ENCODE measurements around the gene RAB40A. TPM values are rescaled to one million over a fixed set of nuclear protein-coding genes. Genes with fewer than 3 reads are reported as not detected.

RAB40A gene
- total RNA-seq, 1 experiment from 2014 or later = not detected

DNA sequence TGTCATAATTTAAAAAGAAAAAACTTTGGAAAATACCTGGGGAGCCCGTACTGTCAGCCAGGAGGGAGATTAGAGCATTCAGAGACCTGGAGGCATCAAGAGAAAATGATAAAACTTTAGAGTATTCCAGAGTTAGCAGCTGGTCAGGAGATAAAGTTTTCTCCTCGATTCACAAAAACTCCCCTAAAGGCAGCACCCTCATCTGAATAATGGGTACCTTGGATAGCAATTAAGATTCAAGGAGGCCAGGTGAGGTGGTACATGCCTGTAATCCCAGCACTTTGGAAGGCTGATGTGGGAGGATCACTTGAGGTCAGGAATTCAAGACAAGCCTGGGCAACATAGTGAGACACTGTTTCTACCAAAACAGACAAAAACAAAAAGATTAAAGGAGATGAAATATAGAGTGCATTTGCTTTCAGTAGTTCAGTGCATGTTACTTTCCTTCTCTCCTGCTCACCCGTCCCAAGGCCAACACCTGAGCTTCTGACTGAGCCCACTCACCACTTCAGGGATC, 18.6 kb upstream of the RAB40A start:
- Histone ChIP-seq H3K27ac (ENCODE audit: insufficient read length, low read depth, low read length) (no peak overlapping the region), H2BK120ac (ENCODE audit: low read depth, low read length, poor library complexity, severe bottlenecking) (no peak overlapping the region), H2AK5ac (ENCODE audit: insufficient read length, low read length) (no peak overlapping the region), H2BK15ac (ENCODE audit: low read depth, low read length) (no peak overlapping the region), H3K4ac (ENCODE audit: low read depth, low read length) (no peak overlapping the region), H3K9ac (ENCODE audit: extremely low read depth, insufficient read length, low read length) (no peak overlapping the region), H3K79me2 (ENCODE audit: insufficient read depth, low read length) (no peaks in the 10 kb centered on the region), H3K9me3 (ENCODE audit: control insufficient read depth, low read depth, low read length) (no peaks in the 10 kb centered on the region), H2BK12ac (ENCODE audit: insufficient read length, low read depth, low read length) (no peak overlapping the region), H3K14ac (ENCODE audit: insufficient read depth, low read length) (no peak overlapping the region), H2BK20ac (ENCODE audit: low read depth, low read length, poor library complexity, severe bottlenecking) (no peak overlapping the region), H3K4me1 (ENCODE audit: insufficient read depth, low read length) (no peaks in the 10 kb centered on the region), H4K5ac (ENCODE audit: insufficient read length, low read depth, low read length) (no peak overlapping the region), H2AFZ (ENCODE audit: low read length) (no peak overlapping the region), H3T11ph (ENCODE audit: low read length) (no peak overlapping the region), H4K8ac (replicated peaks; ENCODE audit: insufficient read length, low read depth, low read length) (no peak overlapping the region), H3K27me3 (ENCODE audit: insufficient read depth, low read length) (no peaks in the 10 kb centered on the region), H3K56ac (ENCODE audit: insufficient read length, low read depth, low read length) (no peak overlapping the region), H3K23ac (ENCODE audit: insufficient read length, low read depth, low read length) (no peak overlapping the region), H3K4me2 (ENCODE audit: insufficient read depth, insufficient read length, low read length) (no peak overlapping the region), H2BK5ac (ENCODE audit: insufficient read length, low read length) (no peak overlapping the region), H4K91ac (ENCODE audit: insufficient read length, low read depth, low read length) (no peak overlapping the region), H3K23me2 (ENCODE audit: insufficient read length, low read depth, low read length, poor library complexity, severe bottlenecking) (peaks cover 4% of the 10 kb centered on the region), H3K79me1 (ENCODE audit: insufficient read depth, low read depth, low read length, poor library complexity, severe bottlenecking) (no peaks in the 10 kb centered on the region), H4K20me1 (ENCODE audit: control insufficient read depth, insufficient read depth, insufficient read length) (no peaks in the 10 kb centered on the region), H3K18ac (ENCODE audit: insufficient read length, low read depth, low read length) (no peak overlapping the region)
- Mint-ChIP-seq H3K9me3 (peaks cover 0 to 32% of the 10 kb centered on the region in 2 experiments; a peak in 2 of 5 replicates), H3K4me3 (no peak overlapping the region), H3K4me1 (peaks cover 4 to 11% of the 10 kb centered on the region in 2 experiments), H3K27me3 (ENCODE audit: low read depth) (no peaks in the 10 kb centered on the region; the same call in 1 of the 2 replicates), H3K27ac (no peak overlapping the region), H3K36me3 (ENCODE audit: insufficient read depth in 1 of 3, low read depth in 3 of 3) (no peaks in the 10 kb centered on the region)
- DNase-seq = no peak
- TF ChIP-seq, protein P1, sequence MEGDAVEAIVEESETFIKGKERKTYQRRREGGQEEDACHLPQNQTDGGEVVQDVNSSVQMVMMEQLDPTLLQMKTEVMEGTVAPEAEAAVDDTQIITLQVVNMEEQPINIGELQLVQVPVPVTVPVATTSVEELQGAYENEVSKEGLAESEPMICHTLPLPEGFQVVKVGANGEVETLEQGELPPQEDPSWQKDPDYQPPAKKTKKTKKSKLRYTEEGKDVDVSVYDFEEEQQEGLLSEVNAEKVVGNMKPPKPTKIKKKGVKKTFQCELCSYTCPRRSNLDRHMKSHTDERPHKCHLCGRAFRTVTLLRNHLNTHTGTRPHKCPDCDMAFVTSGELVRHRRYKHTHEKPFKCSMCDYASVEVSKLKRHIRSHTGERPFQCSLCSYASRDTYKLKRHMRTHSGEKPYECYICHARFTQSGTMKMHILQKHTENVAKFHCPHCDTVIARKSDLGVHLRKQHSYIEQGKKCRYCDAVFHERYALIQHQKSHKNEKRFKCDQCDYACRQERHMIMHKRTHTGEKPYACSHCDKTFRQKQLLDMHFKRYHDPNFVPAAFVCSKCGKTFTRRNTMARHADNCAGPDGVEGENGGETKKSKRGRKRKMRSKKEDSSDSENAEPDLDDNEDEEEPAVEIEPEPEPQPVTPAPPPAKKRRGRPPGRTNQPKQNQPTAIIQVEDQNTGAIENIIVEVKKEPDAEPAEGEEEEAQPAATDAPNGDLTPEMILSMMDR (conservative IDR thresholded peaks at IDR 0.05) = no peak
- WGBS (ENCODE audit: extremely low coverage, insufficient read length, low lambda C conversion rate) = no CpG with 5 or more reads among the region's 3 CpGs
